Measurements from ENCODE around the gene CTNNA1.

CTNNA1 gene

GRCh38 chr5:138869038-138869437 lies 115.8 kb downstream of the CTNNA1 start:
- DNase-seq, result no peak

- no peak for DNase-seq
Measured at GRCh38 chr5:138869763-138870500, 116.7 kb downstream of the CTNNA1 start.

GRCh38 chr5:138870611-138871010 lies 117.4 kb downstream of the CTNNA1 start:
- DNase-seq, result no peak

GRCh38 chr5:138872841-138873465 lies 119.7 kb downstream of the CTNNA1 start:
- no peak for DNase-seq

GRCh38 chr5:138873466-138874221 lies 120.4 kb downstream of the CTNNA1 start:
- no peak for DNase-seq

GRCh38 chr5:138874241-138874640 lies 121.0 kb downstream of the CTNNA1 start:
- no peak for DNase-seq

GRCh38 chr5:138874771-138875551 lies 121.7 kb downstream of the CTNNA1 start, which contains the start of gene LRRTM2:
Gene LRRTM2 (minus strand): TSS chr5:138875335. CDS start chr5:138874911, 424 bp downstream.
- no peak for DNase-seq

- DNase-seq, result no peak
Measured at GRCh38 chr5:138875552-138875875, 122.3 kb downstream of the CTNNA1 start.

GRCh38 chr5:138875946-138876345 lies 122.7 kb downstream of the CTNNA1 start:
- no peak for DNase-seq

GRCh38 chr5:138876811-138877210 lies 123.6 kb downstream of the CTNNA1 start:
- DNase-seq, result no peak

- no peak for DNase-seq
Measured at GRCh38 chr5:138878437-138879235, 125.4 kb downstream of the CTNNA1 start.

- DNase-seq, result no peak
Measured at GRCh38 chr5:138883211-138883610, 130.0 kb downstream of the CTNNA1 start.

GRCh38 chr5:138884094-138884493 lies 130.9 kb downstream of the CTNNA1 start:
- no peak for DNase-seq

GRCh38 chr5:138884554-138884953 lies 131.3 kb downstream of the CTNNA1 start:
- no peak for DNase-seq

GRCh38 chr5:138889994-138890393 lies 136.8 kb downstream of the CTNNA1 start:
- DNase-seq, result no peak

- no peak for DNase-seq
Measured at GRCh38 chr5:138890644-138891043, 137.4 kb downstream of the CTNNA1 start.

GRCh38 chr5:138895918-138896317 lies 142.7 kb downstream of the CTNNA1 start:
- DNase-seq, result no peak

- no peak for DNase-seq
Measured at GRCh38 chr5:138898299-138898698, 145.1 kb downstream of the CTNNA1 start.

- no peak for DNase-seq
Measured at GRCh38 chr5:138898742-138899141, 145.5 kb downstream of the CTNNA1 start.

- no peak for DNase-seq
Measured at GRCh38 chr5:138900281-138900965, 147.2 kb downstream of the CTNNA1 start.

- DNase-seq, result no peak
Measured at GRCh38 chr5:138901716-138902115, 148.5 kb downstream of the CTNNA1 start.

Data from NCI-H1417 treated with DMSO at 0.1 percent for 48 hours (cell line).